GM18505 (cell line): ENCODE data around the gene PIM1.
"Not testable (repeated sequence)": the region's sequence is repeated elsewhere in the genome, so short reads cannot be mapped to it uniquely, and the experiment has no call there.

ENCODE experiments used
- ATAC-seq: cut with Tn5 transposase; IDR thresholded peaks from one replicate; pipeline ENCODE4 v1.9.1; 2021; ENCODE audit not compliant: unreplicated experiment
- POLR2A ChIP-seq: IDR thresholded peaks from 4 replicates; pipeline ENCODE4 v1.6.1; 2011; ENCODE audit warnings: borderline replicate concordance; ENCODE audit not compliant: insufficient read depth, insufficient read length; ENCODE audit errors: extremely low read depth

The PIM1 gene

GRCh38 chr6:37169496-37170272 is at the start of gene PIM1:
Gene PIM1 (plus strand): TSS chr6:37170152. CDS start chr6:37170576, 424 bp downstream.
- TF ChIP-seq POLR2A = peak; percentile 53
- peak; percentile 67 for ATAC-seq

GRCh38 chr6:37121556-37121955 is 48.4 kb upstream of the PIM1 start:
- no peak for ATAC-seq
- TF ChIP-seq POLR2A = no peak

GRCh38 chr6:37122861-37123260 is 47.1 kb upstream of the PIM1 start:
- no peak for TF ChIP-seq POLR2A
- no peak for ATAC-seq

- TF ChIP-seq POLR2A = no peak
- no peak for ATAC-seq
These were observed 45.8 kb upstream of the PIM1 start for GRCh38 chr6:37123957-37124729.

GRCh38 chr6:37125774-37126492 is 44.0 kb upstream of the PIM1 start:
- TF ChIP-seq POLR2A = no peak
- no peak for ATAC-seq

- no peak for ATAC-seq
- TF ChIP-seq POLR2A = no peak
These were observed 43.4 kb upstream of the PIM1 start for GRCh38 chr6:37126493-37126958.

GRCh38 chr6:37126961-37127616 is 42.9 kb upstream of the PIM1 start:
- ATAC-seq = no peak
- TF ChIP-seq POLR2A = no peak

- no peak for TF ChIP-seq POLR2A
- ATAC-seq = no peak
These were observed 41.7 kb upstream of the PIM1 start for GRCh38 chr6:37127961-37128862.

- ATAC-seq = not testable (repeated sequence)
These were observed 41.0 kb upstream of the PIM1 start for GRCh38 chr6:37128863-37129443.

GRCh38 chr6:37129566-37129965 is 40.4 kb upstream of the PIM1 start:
- TF ChIP-seq POLR2A = no peak
- ATAC-seq = no peak

- no peak for TF ChIP-seq POLR2A
- no peak for ATAC-seq
These were observed 39.2 kb upstream of the PIM1 start for GRCh38 chr6:37130704-37131103.
